Activated CD8-positive, alpha-beta memory T cell treated with anti-CD3 and anti-CD28 coated beads, Interleukin-2, amount 50 U/mL, for 48 hours (primary cell): ENCODE measurements around the gene MT1X.

Source experiments
- DNase-seq: peaks from one replicate; pipeline ENCODE4 v3.0.0-alpha.2; 2020

MT1X gene

GRCh38 chr16:56713794-56714193 is 31.5 kb downstream of the MT1X start:
- DNase-seq: peak; percentile 6

GRCh38 chr16:56715126-56715525 is 32.9 kb downstream of the MT1X start:
- DNase-seq: peak; percentile 36

GRCh38 chr16:56716761-56717160 is 34.5 kb downstream of the MT1X start:
- no peak for DNase-seq

GRCh38 chr16:56717532-56717931 is 35.3 kb downstream of the MT1X start:
- peak; percentile 4 for DNase-seq

- DNase-seq: peak; percentile 8
Observed at GRCh38 chr16:56722200-56722842, 40.1 kb downstream of the MT1X start.

GRCh38 chr16:56724191-56724590 is 41.9 kb downstream of the MT1X start:
- DNase-seq: no peak

GRCh38 chr16:56726283-56726682 is 44.0 kb downstream of the MT1X start:
- DNase-seq: no peak

- no peak for DNase-seq
Observed at GRCh38 chr16:56726926-56727325, 44.7 kb downstream of the MT1X start.

GRCh38 chr16:56728027-56728426 is 45.8 kb downstream of the MT1X start:
- DNase-seq: no peak

- no peak for DNase-seq
Observed at GRCh38 chr16:56728980-56729734, 46.9 kb downstream of the MT1X start.

- DNase-seq: peak; percentile 93
Observed at GRCh38 chr16:56729735-56730662, 47.7 kb downstream of the MT1X start, which contains the start of gene NUP93. NUP93 (plus strand) TSS chr16:56730129; CDS start chr16:56748248, 18,119 bp downstream.

GRCh38 chr16:56732366-56732765 is 50.1 kb downstream of the MT1X start:
- DNase-seq: no peak

GRCh38 chr16:56732832-56733231 is 50.6 kb downstream of the MT1X start:
- no peak for DNase-seq
